K562 (cell line): ENCODE data around the gene MBNL1. TPM values are rescaled to one million over a fixed set of nuclear protein-coding genes. Genes with fewer than 3 reads are reported as not detected.

Experiments used
- ATAC-seq: fragments of 200-7000 bp; cut with Tn5 transposase; 3 replicates; pipeline ENCODE4 v1.9.1; 2020; ENCODE audit warnings: moderate library complexity
- BruUV-seq: library from RNA; stranded (reverse); fragments of 400-500 nt; replicated peaks from 2 replicates; lab custom pipeline; 2021; lab: Mats Ljungman, UMichigan
- CTCF ChIA-PET: fragments of 300-600 bp; formaldehyde crosslinking; extraction: SDS; loops from one replicate; lab custom pipeline; 2021; ENCODE audit warnings: low intra/inter-chr PET ratio; lab: Yijun Ruan, JAX
- POLR2A ChIA-PET: fragments of 300-600, 350-650 bp; sonication (Branson Sonifier 250); formaldehyde crosslinking; extraction: SDS; loops from one replicate; lab custom pipeline; 2021; ENCODE audit warnings: antibody characterized with exemption, inconsistent platforms; lab: Yijun Ruan, JAX
- DNase-seq, 4 experiments: peaks; one replicate each; pipeline versions ENCODE4 v3.0.0 to v3.0.0-alpha.2; 2011 to 2018; ENCODE audit warnings: low spot score in 3 of 4, mixed read lengths in 3 of 4; ENCODE audit errors: extremely low read depth in 1 of 4
- FAIRE-seq: peaks from 2 replicates; lab custom pipeline; 2011; peaks lifted over from hg19 to GRCh38; lab: Jason Lieb, UNC
- H2AFZ ChIP-seq: 2 replicates; pipeline ENCODE4 v1.6.0; 2011; ENCODE audit warnings: low read depth, low read length, control low read depth, inconsistent platforms
- H3K27ac ChIP-seq: fragments of 200-600 bp; 3 replicates; pipeline ENCODE4 v1.8.0; 2011; ENCODE audit warnings: low read depth, mild to moderate bottlenecking, control low read depth, inconsistent platforms, low read length, moderate library complexity, mixed read lengths; ENCODE audit errors: extremely low read depth
- H3K27me3 ChIP-seq, 2 experiments: fragments of 300-600 bp in 1 of 2; 2 replicates in 1 of 2; 3 replicates in 1 of 2; pipeline versions ENCODE4 v1.6.0 to v1.8.0; 2011; ENCODE audit warnings: inconsistent platforms in 2 of 2, low read length in 2 of 2, mild to moderate bottlenecking in 1 of 2, mixed read lengths in 1 of 2, moderate library complexity in 1 of 2; ENCODE audit not compliant: control insufficient read depth in 2 of 2, insufficient read depth in 2 of 2
- H3K36me3 ChIP-seq: fragments of 300-600 bp; 3 replicates; pipeline ENCODE4 v1.8.0; 2011; ENCODE audit warnings: mild to moderate bottlenecking, low read length, inconsistent platforms; ENCODE audit not compliant: control insufficient read depth, insufficient read depth
- H3K4me1 ChIP-seq, 2 experiments: fragments of 200-600 bp in 1 of 2; replicated peaks in 1 of 2; 2 replicates in 1 of 2; 3 replicates in 1 of 2; pipeline versions ENCODE4 v1.5.1 to v1.8.0; 2011; ENCODE audit warnings: inconsistent platforms in 2 of 2, low read length in 2 of 2, mild to moderate bottlenecking in 1 of 2, mixed read lengths in 1 of 2, moderate library complexity in 1 of 2; ENCODE audit not compliant: control insufficient read depth in 2 of 2, insufficient read depth in 2 of 2
- H3K4me2 ChIP-seq: 2 replicates; pipeline ENCODE4 v1.6.1; 2011; ENCODE audit warnings: low read length, control low read depth, inconsistent platforms, mixed read lengths; ENCODE audit not compliant: insufficient read depth
- H3K4me3 ChIP-seq: fragments of 200-600 bp; sonication (generic), shearing (Covaris generic); 2 replicates; pipeline ENCODE4 v1.5.1; 2016; ENCODE audit warnings: control low read depth, inconsistent platforms
- H3K79me2 ChIP-seq: fragments of 200-600 bp; 3 replicates; pipeline ENCODE4 v1.8.0; 2011; ENCODE audit warnings: low read length, inconsistent platforms; ENCODE audit not compliant: control insufficient read depth, insufficient read depth
- H3K9ac ChIP-seq, 2 experiments: 2 replicates each; pipeline versions ENCODE4 v1.6.0 to v1.6.1; 2011; ENCODE audit warnings: low read depth in 2 of 2, low read length in 2 of 2, control low read depth in 1 of 2, inconsistent platforms in 1 of 2, mild to moderate bottlenecking in 1 of 2, mixed read lengths in 1 of 2; ENCODE audit not compliant: insufficient read depth in 1 of 2
- H3K9me1 ChIP-seq: one replicate; pipeline ENCODE4 v1.6.0; 2011; ENCODE audit warnings: inconsistent platforms, mild to moderate bottlenecking, low read length, moderate library complexity; ENCODE audit not compliant: control insufficient read depth, insufficient read depth
- H3K9me3 ChIP-seq: replicated peaks from 2 replicates; pipeline ENCODE4 v1.5.1; 2011; ENCODE audit warnings: low read depth, low read length, inconsistent platforms; ENCODE audit not compliant: control insufficient read depth, insufficient read depth
- H4K20me1 ChIP-seq: replicated peaks from 2 replicates; pipeline ENCODE4 v1.6.1; 2011; ENCODE audit warnings: low read length, inconsistent platforms, mixed read lengths; ENCODE audit not compliant: control insufficient read depth, insufficient read depth
- ATF4 ChIP-seq: fragments of 450-650 bp; formaldehyde crosslinking; IDR thresholded peaks from 2 replicates; pipeline ENCODE4 v1.4.0; 2022; ENCODE audit warnings: mild to moderate bottlenecking, moderate library complexity
- CCAR2 ChIP-seq: fragments of 200-400 bp; formaldehyde crosslinking; IDR thresholded peaks from 2 replicates; pipeline ENCODE4 v1.6.1; 2017; ENCODE audit warnings: mild to moderate bottlenecking, low read depth, low read length
- CHCHD3 ChIP-seq: fragments of 250-450 bp; sonication (Bioruptor Pico); IDR thresholded peaks from 2 replicates; pipeline ENCODE4 v2.1.2; 2022; ENCODE audit warnings: mild to moderate bottlenecking
- CHD2 ChIP-seq: IDR thresholded peaks from 2 replicates; pipeline ENCODE4 v1.6.1; 2011; ENCODE audit warnings: low read depth, low read length
- CREB1 ChIP-seq, 2 experiments: sonication (generic) in 1 of 2; formaldehyde crosslinking in 1 of 2; IDR thresholded peaks; 2 replicates each; pipeline versions ENCODE4 v1.6.1 to v1.8.0; 2012 to 2022; ENCODE audit warnings: inconsistent platforms in 1 of 2, mild to moderate bottlenecking in 1 of 2, missing genetic modification reagents in 1 of 2, moderate library complexity in 1 of 2
- LCOR ChIP-seq: sonication (generic); formaldehyde crosslinking; IDR thresholded peaks from 2 replicates; pipeline ENCODE4 v1.8.0; 2022; ENCODE audit warnings: mild to moderate bottlenecking, missing genetic modification reagents
- SNIP1 ChIP-seq: fragments of 450-650 bp; IDR thresholded peaks from 2 replicates; pipeline ENCODE4 v1.7.1; 2017; ENCODE audit warnings: low read depth, mild to moderate bottlenecking
- TBP ChIP-seq: optimal IDR thresholded peaks from 2 replicates; pipeline ENCODE3; 2011; ENCODE audit warnings: low read depth, low read length, improper control_type of control experiment
- ZBTB1 ChIP-seq: sonication (generic); formaldehyde crosslinking; IDR thresholded peaks from 2 replicates; pipeline ENCODE4 v1.8.1; 2023; ENCODE audit warnings: missing genetic modification reagents, low read depth, mild to moderate bottlenecking, borderline replicate concordance
- ZNF583 ChIP-seq: fragments of 250-450 bp; sonication (Bioruptor Pico); IDR thresholded peaks from 2 replicates; pipeline ENCODE4 v1.4.0; 2020
- ZNF586 ChIP-seq: fragments of 450-650 bp; formaldehyde crosslinking; conservative IDR thresholded peaks from 2 replicates; pipeline ENCODE4 v1.4.0; 2020; ENCODE audit warnings: mild to moderate bottlenecking, moderate library complexity
- WGBS: fragments of 100-300 bp; shearing (Covaris generic); methylation state at CpG from one replicate; pipeline ENCODE4 v1.1.6; 2016; ENCODE audit warnings: low coverage, mixed read lengths; ENCODE audit not compliant: insufficient coverage; ENCODE audit errors: missing lambda C conversion rate; 5-methylcytosine and 5-hydroxymethylcytosine counted together
- in situ Hi-C: fragments of 300-500 bp; cut with MboI; formaldehyde crosslinking; loops from 4 replicates; pipeline ENCODE4 v1.15.0; 2018; ENCODE audit warnings: inconsistent platforms, mixed read lengths
- intact Hi-C: fragments of 100-400 bp; cut with micrococcal nuclease; formaldehyde crosslinking; loops from 2 replicates; pipeline ENCODE4 v1.14.2; 2022
- polyA plus RNA-seq, 8 experiments: library from polyadenylated mRNA; depleted of rRNA in 4 of 8; stranded (reverse) in 5 of 8; unstranded in 3 of 8; fragments of >200 nt; fragmentation: Nextera tagmentation in 2 of 8; fragmentation: Illumina TruSeq in 1 of 8; extraction: Ambion mirVana in 2 of 8; extraction: Trizol in 1 of 8; gene quantifications; 2 replicates each; pipeline versions ENCODE4 v1.2.1 to v1.2.3, GENCODE V29; 2011 to 2014; ENCODE audit warnings: inconsistent platforms in 1 of 8, missing spikeins in 1 of 8
- total RNA-seq, 7 experiments: library from RNA; depleted of rRNA in 6 of 7; stranded (reverse); fragments of >200 nt in 6 of 7; fragmentation: Illumina TruSeq in 2 of 7; extraction: Trizol in 2 of 7; gene quantifications; 2 replicates each; pipeline versions ENCODE4 v1.2.1 to v1.2.3, GENCODE V29; 2011 to 2021; ENCODE audit warnings: low replicate concordance in 1 of 7

Gene MBNL1
- total and polyA plus RNA-seq, 9 of the 15 experiments (the other 6 are each of a cell fraction or from before 2014, with no cell fraction given): 70.3 to 243 (median 220) TPM

- BruUV-seq: no TSS peak
- 69% methylated on average over 1 of the region's 1 CpG for WGBS
Measured at GRCh38 chr3:152288681-152289080, 20.0 kb downstream of the MBNL1 start.

More at GRCh38 chr3:152288681-152289080, 20.0 kb downstream of the MBNL1 start:
- peaks cover 7 to 29% of the 10 kb centered on the region in 2 experiments; a peak in 4 of 5 replicates for H3K4me1 ChIP-seq
- DNase-seq (no peak), FAIRE-seq (no peak), ATAC-seq (no peak)
- peaks cover 97% of the 10 kb centered on the region for H3K79me2 ChIP-seq
- H3K27ac ChIP-seq: no peak overlapping the region
- H3K4me3 ChIP-seq: no peak overlapping the region
- intact Hi-C loops: no loop called here
- no peak overlapping the region for H2AFZ ChIP-seq
- in situ Hi-C loops: no loop called here
- H3K9ac ChIP-seq: no peak overlapping the region
- H3K9me3 ChIP-seq: no peaks in the 10 kb centered on the region
- CTCF ChIA-PET: no interaction called here
- H3K36me3 ChIP-seq: peaks cover 43% of the 10 kb centered on the region; the same call in 2 of the 3 replicates
- no peak overlapping the region for H3K4me2 ChIP-seq
- H4K20me1 ChIP-seq: peaks cover 40% of the 10 kb centered on the region
- no peak for TF ChIP-seq CCAR2
- TF ChIP-seq SNIP1: no peak
- TF ChIP-seq ATF4: no peak
- no peak for TF ChIP-seq ZNF586
- TF ChIP-seq CHCHD3: no peak
- TF ChIP-seq CREB1 (IDR thresholded peaks at IDR 0.05): no peak
- TF ChIP-seq CREB1 (CRISPR knock-in tag; IDR thresholded peaks at IDR 0.05): no peak
- TF ChIP-seq CHD2: no peak
- TF ChIP-seq LCOR (CRISPR knock-in tag): no peak
- TF ChIP-seq ZNF583 (CRISPR knock-in tag): no peak
- TF ChIP-seq ZBTB1 (CRISPR knock-in tag): no peak
- no peak for TF ChIP-seq TBP
- TF ChIP-seq, all 486 proteins: peak for 0
- POLR2A ChIA-PET: interaction anchor here (0.7 to 1.9 kb wide), 3 partner anchors 17 to 141 kb away, joined by 3 read pairs; no protein-coding TSS in a partner anchor
- no peaks in the 10 kb centered on the region for H3K27me3 ChIP-seq
- no peaks in the 10 kb centered on the region for H3K9me1 ChIP-seq
